HFFc6 (cell line): ENCODE measurements around the gene SHMT2. TPM values are rescaled to one million over a fixed set of nuclear protein-coding genes. Genes with fewer than 3 reads are reported as not detected.

Source experiments
- DNase-seq: peaks from one replicate; pipeline ENCODE4 v3.0.0-alpha.2; 2018
- H3K27ac Mint-ChIP-seq: 2 replicates; pipeline ENCODE4 v1.8.0; 2020; ENCODE audit warnings: mild to moderate bottlenecking, mixed read lengths
- H3K27me3 Mint-ChIP-seq: 2 replicates; pipeline ENCODE4 v1.8.0; 2021; ENCODE audit warnings: mild to moderate bottlenecking, moderate library complexity, mixed read lengths; ENCODE audit not compliant: insufficient read depth
- H3K36me3 Mint-ChIP-seq: 2 replicates; pipeline ENCODE4 v1.8.0; 2021; ENCODE audit warnings: low read depth, mixed read lengths
- H3K4me1 Mint-ChIP-seq: 2 replicates; pipeline ENCODE4 v1.8.0; 2020; ENCODE audit warnings: low read depth, mixed read lengths
- H3K4me3 Mint-ChIP-seq: 2 replicates; pipeline ENCODE4 v1.8.0; 2020; ENCODE audit warnings: mild to moderate bottlenecking, moderate library complexity, mixed read lengths
- H3K9me3 Mint-ChIP-seq: 2 replicates; pipeline ENCODE4 v1.8.0; 2020; ENCODE audit warnings: mild to moderate bottlenecking, mixed read lengths
- total RNA-seq, 6 experiments: library from RNA; stranded (reverse); fragmentation: NEBNext Ultra II Directional; extraction: Animal tissue kit (Norgen Biotek cat#: 25700); gene quantifications; 2 replicates in 1 of 6; 3 replicates in 5 of 6; pipeline ENCODE4 v1.2.3, GENCODE V29; 2021
- TF ChIP-seq, protein P1 (sequence below): fragments of 200-600 bp; sonication (generic); IDR thresholded peaks from 2 replicates; pipeline ENCODE4 v1.5.0; 2021; ENCODE audit warnings: antibody characterized with exemption, mild to moderate bottlenecking

SHMT2 gene
- total RNA-seq, 6 experiments from 2014 or later, result 112 to 127 (median 126) TPM

DNA sequence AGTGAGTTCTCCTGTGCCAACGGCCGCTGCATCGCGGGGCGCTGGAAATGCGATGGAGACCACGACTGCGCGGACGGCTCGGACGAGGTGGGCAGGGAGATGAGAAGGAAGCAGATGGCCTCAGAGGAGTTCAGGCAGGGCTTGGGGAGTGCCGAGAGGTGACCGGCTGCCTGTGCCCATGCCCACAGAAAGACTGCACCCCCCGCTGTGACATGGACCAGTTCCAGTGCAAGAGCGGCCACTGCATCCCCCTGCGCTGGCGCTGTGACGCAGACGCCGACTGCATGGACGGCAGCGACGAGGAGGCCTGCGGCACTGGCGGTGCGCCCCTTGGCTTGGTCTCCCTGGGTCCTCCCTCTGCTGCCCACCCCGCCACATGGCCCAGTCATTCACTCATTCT is 26.3 kb upstream of the SHMT2 start:
- Mint-ChIP-seq H3K4me3 (no peak overlapping the region), H3K9me3 (no peaks in the 10 kb centered on the region), H3K36me3 (peaks cover 9% of the 10 kb centered on the region; the same call in 1 of the 2 replicates), H3K27ac (no peak overlapping the region), H3K4me1 (no peaks in the 10 kb centered on the region), H3K27me3 (peaks cover 14% of the 10 kb centered on the region)
- TF ChIP-seq, protein P1, sequence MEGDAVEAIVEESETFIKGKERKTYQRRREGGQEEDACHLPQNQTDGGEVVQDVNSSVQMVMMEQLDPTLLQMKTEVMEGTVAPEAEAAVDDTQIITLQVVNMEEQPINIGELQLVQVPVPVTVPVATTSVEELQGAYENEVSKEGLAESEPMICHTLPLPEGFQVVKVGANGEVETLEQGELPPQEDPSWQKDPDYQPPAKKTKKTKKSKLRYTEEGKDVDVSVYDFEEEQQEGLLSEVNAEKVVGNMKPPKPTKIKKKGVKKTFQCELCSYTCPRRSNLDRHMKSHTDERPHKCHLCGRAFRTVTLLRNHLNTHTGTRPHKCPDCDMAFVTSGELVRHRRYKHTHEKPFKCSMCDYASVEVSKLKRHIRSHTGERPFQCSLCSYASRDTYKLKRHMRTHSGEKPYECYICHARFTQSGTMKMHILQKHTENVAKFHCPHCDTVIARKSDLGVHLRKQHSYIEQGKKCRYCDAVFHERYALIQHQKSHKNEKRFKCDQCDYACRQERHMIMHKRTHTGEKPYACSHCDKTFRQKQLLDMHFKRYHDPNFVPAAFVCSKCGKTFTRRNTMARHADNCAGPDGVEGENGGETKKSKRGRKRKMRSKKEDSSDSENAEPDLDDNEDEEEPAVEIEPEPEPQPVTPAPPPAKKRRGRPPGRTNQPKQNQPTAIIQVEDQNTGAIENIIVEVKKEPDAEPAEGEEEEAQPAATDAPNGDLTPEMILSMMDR, result no peak
- DNase-seq, result no peak

DNA sequence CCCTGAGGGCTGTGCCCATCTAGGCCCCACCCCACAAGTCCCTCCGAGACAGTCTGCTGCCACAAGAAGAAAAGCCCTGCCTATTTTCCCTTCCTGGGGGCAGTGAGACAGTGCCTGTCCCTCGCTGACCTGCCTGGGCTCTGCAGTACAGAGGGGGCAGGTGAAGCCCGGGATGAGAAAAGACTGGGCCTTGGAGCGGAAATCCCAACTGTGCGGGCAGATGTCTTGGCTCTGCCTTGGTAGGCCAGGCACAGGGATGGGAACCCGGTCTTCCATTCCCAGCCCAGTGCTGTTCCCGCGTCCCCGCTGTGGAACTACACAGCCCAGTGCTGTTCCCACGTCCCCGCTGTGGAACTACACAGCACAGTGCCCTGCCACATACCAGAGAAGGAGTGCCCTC is 25.7 kb upstream of the SHMT2 start:
- H3K27me3 Mint-ChIP-seq, result peaks cover 14% of the 10 kb centered on the region
- H3K27ac Mint-ChIP-seq, result no peak overlapping the region
- no peaks in the 10 kb centered on the region for H3K9me3 Mint-ChIP-seq
- peaks cover 9% of the 10 kb centered on the region; the same call in 1 of the 2 replicates for H3K36me3 Mint-ChIP-seq
- H3K4me3 Mint-ChIP-seq, result no peak overlapping the region
- TF ChIP-seq, protein P1, result no peak
- no peak for DNase-seq
- H3K4me1 Mint-ChIP-seq, result no peaks in the 10 kb centered on the region

DNA sequence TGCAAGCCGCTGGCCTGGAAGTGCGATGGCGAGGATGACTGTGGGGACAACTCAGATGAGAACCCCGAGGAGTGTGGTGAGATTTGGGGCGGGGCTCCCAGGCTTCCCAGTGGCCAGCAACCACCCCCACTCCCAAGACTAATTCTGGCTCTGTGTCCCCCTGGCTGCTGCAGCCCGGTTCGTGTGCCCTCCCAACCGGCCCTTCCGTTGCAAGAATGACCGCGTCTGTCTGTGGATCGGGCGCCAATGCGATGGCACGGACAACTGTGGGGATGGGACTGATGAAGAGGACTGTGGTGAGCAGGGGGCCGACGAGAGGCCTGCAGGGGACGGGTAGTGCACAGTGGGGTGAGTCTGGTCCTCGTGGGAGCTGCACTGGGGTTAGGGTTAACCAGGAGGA is 25.1 kb upstream of the SHMT2 start:
- no peaks in the 10 kb centered on the region for H3K4me1 Mint-ChIP-seq
- no peak overlapping the region for H3K4me3 Mint-ChIP-seq
- H3K36me3 Mint-ChIP-seq, result peaks cover 14% of the 10 kb centered on the region; the same call in 1 of the 2 replicates
- TF ChIP-seq, protein P1, result no peak
- no peaks in the 10 kb centered on the region; the same call in 1 of the 2 replicates for H3K9me3 Mint-ChIP-seq
- no peak overlapping the region; the same call in 1 of the 2 replicates for H3K27ac Mint-ChIP-seq
- no peak for DNase-seq
- H3K27me3 Mint-ChIP-seq, result peaks cover 16% of the 10 kb centered on the region

DNA sequence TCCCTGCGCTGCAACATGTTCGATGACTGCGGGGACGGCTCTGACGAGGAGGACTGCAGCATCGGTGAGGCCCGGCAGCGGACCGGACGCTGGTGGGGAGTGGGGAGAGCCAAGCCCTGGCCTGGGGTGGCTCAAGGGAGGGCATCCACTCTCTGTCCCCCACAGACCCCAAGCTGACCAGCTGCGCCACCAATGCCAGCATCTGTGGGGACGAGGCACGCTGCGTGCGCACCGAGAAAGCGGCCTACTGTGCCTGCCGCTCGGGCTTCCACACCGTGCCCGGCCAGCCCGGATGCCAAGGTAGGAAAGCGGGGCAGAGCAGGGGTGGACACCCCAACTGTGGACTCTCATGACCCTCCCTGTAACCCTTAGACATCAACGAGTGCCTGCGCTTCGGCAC is 24.3 kb upstream of the SHMT2 start:
- Mint-ChIP-seq H3K27ac (no peak overlapping the region), H3K36me3 (peaks cover 18% of the 10 kb centered on the region; the same call in 1 of the 2 replicates), H3K4me1 (no peaks in the 10 kb centered on the region), H3K9me3 (no peaks in the 10 kb centered on the region; the same call in 1 of the 2 replicates), H3K27me3 (peaks cover 16% of the 10 kb centered on the region), H3K4me3 (no peak overlapping the region)
- TF ChIP-seq, protein P1, result no peak
- DNase-seq, result no peak

DNA sequence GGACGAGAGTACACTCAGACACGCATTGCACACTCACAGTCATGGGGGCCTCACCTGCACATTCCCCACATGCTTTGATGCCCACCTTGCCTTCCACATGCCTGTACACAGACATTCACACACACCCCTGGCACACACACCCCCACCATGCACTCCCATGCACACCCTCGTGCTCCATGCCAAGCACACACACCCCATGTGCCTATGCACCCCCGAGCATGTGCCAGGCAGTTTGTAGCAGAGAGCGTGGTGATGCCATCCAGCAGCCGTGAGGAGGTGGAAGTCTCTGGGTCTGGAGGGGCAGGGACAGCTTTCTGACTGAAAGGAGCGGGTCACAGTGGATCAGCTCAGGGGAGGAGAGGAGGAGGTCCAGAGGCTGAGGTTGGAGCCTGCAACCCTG is 23.6 kb upstream of the SHMT2 start:
- Mint-ChIP-seq H3K27ac (no peak overlapping the region), H3K36me3 (peaks cover 18% of the 10 kb centered on the region; the same call in 1 of the 2 replicates), H3K9me3 (no peaks in the 10 kb centered on the region; the same call in 1 of the 2 replicates), H3K4me1 (no peaks in the 10 kb centered on the region), H3K4me3 (no peak overlapping the region), H3K27me3 (peaks cover 16% of the 10 kb centered on the region)
- TF ChIP-seq, protein P1, result no peak
- DNase-seq, result no peak
